ENCODE measurements around the gene TBC1D10A. TPM values are rescaled to one million over a fixed set of nuclear protein-coding genes. Genes with fewer than 3 reads are reported as not detected.

Gene TBC1D10A
- total RNA-seq, 2 donors from 2014 or later, result 12.1 to 13.7 TPM

DNA sequence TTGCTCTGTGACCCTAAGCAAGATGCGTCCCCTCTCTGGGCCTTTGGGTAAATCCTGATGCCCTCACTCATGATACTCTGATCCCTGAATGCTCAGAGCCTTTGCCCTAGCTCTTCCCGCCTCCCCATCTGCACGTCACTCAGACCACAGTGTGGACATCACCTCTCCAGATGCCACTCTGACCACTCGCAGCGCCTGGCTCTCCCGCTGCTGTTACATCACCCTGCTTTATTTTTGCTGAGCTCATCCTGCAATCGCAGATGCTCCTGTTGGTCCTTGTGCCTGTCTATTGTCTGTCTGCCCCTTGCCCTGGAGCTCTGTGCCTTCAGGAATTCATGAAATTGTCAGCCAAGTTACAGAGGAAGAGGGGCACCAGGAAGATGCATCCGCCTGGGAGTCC is 65.6 kb downstream of the TBC1D10A start:
- WGBS, 2 experiments (ENCODE audit: insufficient coverage in 1 of 2, insufficient read length in 1 of 2), result 87 to 91% methylated on average over 8 of the region's 8 CpGs
- Mint-ChIP-seq H3K4me1 (peaks cover 8% of the 10 kb centered on the region), H3K4me3 (no peak overlapping the region), H3K27ac (no peak overlapping the region), H3K36me3 (ENCODE audit: low read depth) (no peaks in the 10 kb centered on the region), H3K27me3 (ENCODE audit: insufficient read depth) (peaks cover 10% of the 10 kb centered on the region), H3K9me3 (no peaks in the 10 kb centered on the region)
- Histone ChIP-seq H3K4me3 (ENCODE audit: low read length) (no peak overlapping the region), H3K27ac (ENCODE audit: low read depth, low read length) (no peak overlapping the region), H3K36me3 (ENCODE audit: control insufficient read depth, insufficient read depth, low read length) (no peaks in the 10 kb centered on the region), H3K27me3 (ENCODE audit: control insufficient read depth, insufficient read depth, low read length, poor library complexity, severe bottlenecking) (no peaks in the 10 kb centered on the region), H3K4me1 (ENCODE audit: control insufficient read depth, insufficient read depth, low read length) (no peaks in the 10 kb centered on the region), H3K9ac (ENCODE audit: extremely low read depth, low read length, poor library complexity, severe bottlenecking) (no peak overlapping the region), H3K9me3 (ENCODE audit: control insufficient read depth, low read length) (no peaks in the 10 kb centered on the region)
- TF ChIP-seq, protein P1, sequence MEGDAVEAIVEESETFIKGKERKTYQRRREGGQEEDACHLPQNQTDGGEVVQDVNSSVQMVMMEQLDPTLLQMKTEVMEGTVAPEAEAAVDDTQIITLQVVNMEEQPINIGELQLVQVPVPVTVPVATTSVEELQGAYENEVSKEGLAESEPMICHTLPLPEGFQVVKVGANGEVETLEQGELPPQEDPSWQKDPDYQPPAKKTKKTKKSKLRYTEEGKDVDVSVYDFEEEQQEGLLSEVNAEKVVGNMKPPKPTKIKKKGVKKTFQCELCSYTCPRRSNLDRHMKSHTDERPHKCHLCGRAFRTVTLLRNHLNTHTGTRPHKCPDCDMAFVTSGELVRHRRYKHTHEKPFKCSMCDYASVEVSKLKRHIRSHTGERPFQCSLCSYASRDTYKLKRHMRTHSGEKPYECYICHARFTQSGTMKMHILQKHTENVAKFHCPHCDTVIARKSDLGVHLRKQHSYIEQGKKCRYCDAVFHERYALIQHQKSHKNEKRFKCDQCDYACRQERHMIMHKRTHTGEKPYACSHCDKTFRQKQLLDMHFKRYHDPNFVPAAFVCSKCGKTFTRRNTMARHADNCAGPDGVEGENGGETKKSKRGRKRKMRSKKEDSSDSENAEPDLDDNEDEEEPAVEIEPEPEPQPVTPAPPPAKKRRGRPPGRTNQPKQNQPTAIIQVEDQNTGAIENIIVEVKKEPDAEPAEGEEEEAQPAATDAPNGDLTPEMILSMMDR (conservative IDR thresholded peaks at IDR 0.05), result no peak
- DNase-seq, result no peak

- no peaks in the 10 kb centered on the region for H3K36me3 Mint-ChIP-seq (ENCODE audit: low read depth)
- H3K9me3 Mint-ChIP-seq, result no peaks in the 10 kb centered on the region
- Histone ChIP-seq H3K4me1 (ENCODE audit: control insufficient read depth, insufficient read depth, low read length) (no peaks in the 10 kb centered on the region), H3K9me3 (ENCODE audit: control insufficient read depth, low read length) (no peaks in the 10 kb centered on the region), H3K27ac (ENCODE audit: low read depth, low read length) (no peak overlapping the region), H3K36me3 (ENCODE audit: control insufficient read depth, insufficient read depth, low read length) (no peaks in the 10 kb centered on the region), H3K27me3 (ENCODE audit: control insufficient read depth, insufficient read depth, low read length, poor library complexity, severe bottlenecking) (no peaks in the 10 kb centered on the region), H3K9ac (ENCODE audit: extremely low read depth, low read length, poor library complexity, severe bottlenecking) (no peak overlapping the region), H3K4me3 (ENCODE audit: low read length) (no peak overlapping the region)
- TF ChIP-seq, protein P1 (conservative IDR thresholded peaks at IDR 0.05), result no peak
- H3K4me1 Mint-ChIP-seq, result peaks cover 8% of the 10 kb centered on the region
- WGBS, 2 experiments (ENCODE audit: insufficient coverage in 1 of 2, insufficient read length in 1 of 2), result 92 to 95% methylated on average over 6 to 8 of the region's 8 CpGs
- DNase-seq, result no peak
- H3K27ac Mint-ChIP-seq, result no peak overlapping the region
- H3K27me3 Mint-ChIP-seq (ENCODE audit: insufficient read depth), result peaks cover 10% of the 10 kb centered on the region
- no peak overlapping the region for H3K4me3 Mint-ChIP-seq
Observed at GRCh38 chr22:30260682-30261081, 66.1 kb downstream of the TBC1D10A start.

DNA sequence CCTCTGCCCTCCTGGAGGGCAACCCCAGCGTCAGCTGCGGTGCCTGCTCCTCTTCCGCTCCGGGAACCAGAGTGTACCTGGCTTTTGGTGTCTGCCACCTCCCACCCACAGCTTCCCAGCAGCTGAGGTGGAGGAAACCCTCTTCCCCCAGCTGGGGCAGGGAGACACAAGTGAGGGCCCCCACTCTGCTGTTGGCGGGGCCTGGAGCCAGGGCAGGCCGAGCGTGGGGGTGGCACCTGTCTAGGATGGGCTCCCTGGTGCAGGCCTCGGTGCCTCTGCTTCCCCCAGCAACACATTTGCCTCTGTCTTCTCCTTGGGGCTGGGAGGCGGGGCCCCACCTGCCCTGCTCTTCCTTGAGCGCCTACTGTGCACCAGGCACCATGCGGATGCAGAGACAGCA is 66.5 kb downstream of the TBC1D10A start:
- H3K4me1 ChIP-seq (ENCODE audit: control insufficient read depth, insufficient read depth, low read length), result no peaks in the 10 kb centered on the region
- no peaks in the 10 kb centered on the region for H3K27me3 ChIP-seq (ENCODE audit: control insufficient read depth, insufficient read depth, low read length, poor library complexity, severe bottlenecking)
- Mint-ChIP-seq H3K4me1 (peaks cover 8% of the 10 kb centered on the region), H3K4me3 (no peak overlapping the region), H3K27ac (no peak overlapping the region), H3K9me3 (no peaks in the 10 kb centered on the region), H3K27me3 (ENCODE audit: insufficient read depth) (peaks cover 10% of the 10 kb centered on the region), H3K36me3 (ENCODE audit: low read depth) (no peaks in the 10 kb centered on the region)
- H3K36me3 ChIP-seq (ENCODE audit: control insufficient read depth, insufficient read depth, low read length), result no peaks in the 10 kb centered on the region
- DNase-seq, result no peak
- H3K4me3 ChIP-seq (ENCODE audit: low read length), result no peak overlapping the region
- no peak overlapping the region for H3K9ac ChIP-seq (ENCODE audit: extremely low read depth, low read length, poor library complexity, severe bottlenecking)
- no peaks in the 10 kb centered on the region for H3K9me3 ChIP-seq (ENCODE audit: control insufficient read depth, low read length)
- TF ChIP-seq, protein P1 (conservative IDR thresholded peaks at IDR 0.05), result no peak
- H3K27ac ChIP-seq (ENCODE audit: low read depth, low read length), result no peak overlapping the region
- WGBS, 2 experiments (ENCODE audit: insufficient coverage in 1 of 2, insufficient read length in 1 of 2), result 90 to 92% methylated on average over 5 to 11 of the region's 11 CpGs
